HCT116 (cell line): ENCODE results near the gene RNF41. TPM values are rescaled to one million over a fixed set of nuclear protein-coding genes. Genes with fewer than 3 reads are reported as not detected.

Source experiments
- ATAC-seq: fragments of 200-7000 bp; cut with Tn5 transposase; 2 replicates; pipeline ENCODE4 v1.9.1; 2020; ENCODE audit warnings: mild to moderate bottlenecking, moderate library complexity
- BruUV-seq: library from RNA; stranded (reverse); fragments of 400-500 nt; replicated peaks from 2 replicates; lab custom pipeline; 2021; lab: Mats Ljungman, UMichigan
- CTCF ChIA-PET: fragments of 300-600 bp; sonication (Branson Sonifier 250); formaldehyde crosslinking; loops from one replicate; lab custom pipeline; 2021; ENCODE audit warnings: antibody characterized with exemption; lab: Charles Lee
- POLR2A ChIA-PET: fragments of 300-600, 350-600 bp; sonication (Branson Sonifier 250); formaldehyde crosslinking; loops from one replicate; lab custom pipeline; 2021; ENCODE audit warnings: antibody characterized with exemption; lab: Charles Lee
- RAD21 ChIA-PET, 2 experiments: fragments of 300-600 bp; sonication (Branson Sonifier 250); formaldehyde crosslinking; loops; one replicate each; lab custom pipeline; 2023; ENCODE audit warnings: low total read pairs in 2 of 2; ENCODE audit not compliant: uncharacterized antibody in 2 of 2, unreplicated experiment in 2 of 2, low non-redundant PET in 1 of 2; lab: Charles Lee
- DNase-seq: peaks from one replicate; pipeline ENCODE4 v3.0.0-alpha.2; 2010; ENCODE audit warnings: low read depth, low spot score
- H2AFZ ChIP-seq: fragments of 200-600 bp; shearing (Covaris generic), sonication (generic); 2 replicates; pipeline ENCODE4 v1.6.1; 2017; ENCODE audit warnings: low read depth, mixed run types, mixed read lengths, antibody characterized with exemption, low read length; ENCODE audit not compliant: poor library complexity, severe bottlenecking
- H3K27ac ChIP-seq: 2 replicates; pipeline ENCODE4 v1.5.1; 2012; ENCODE audit warnings: low read depth, low read length
- H3K27me3 ChIP-seq: fragments of 200-600 bp; sonication (generic); 2 replicates; pipeline ENCODE4 v1.6.1; 2016; ENCODE audit warnings: mixed run types, low read length, mixed read lengths; ENCODE audit not compliant: insufficient read depth
- H3K36me3 ChIP-seq, 2 experiments: fragments of 200-500 bp in 1 of 2; fragments of 200-600 bp in 1 of 2; sonication (Bioruptor generic) in 1 of 2; sonication (generic) in 1 of 2; 2 replicates each; pipeline versions ENCODE4 v1.5.1 to v1.6.1; 2014 to 2016; ENCODE audit warnings: low read length in 2 of 2, inconsistent platforms in 1 of 2, mixed read lengths in 1 of 2, mixed run types in 1 of 2; ENCODE audit not compliant: insufficient read depth in 2 of 2, control insufficient read depth in 1 of 2
- H3K4me1 ChIP-seq, 2 experiments: fragments of 200-600 bp in 1 of 2; sonication (generic) in 1 of 2; 2 replicates each; pipeline versions ENCODE4 v1.5.1 to v1.6.1; 2012 to 2017; ENCODE audit warnings: low read length in 2 of 2, inconsistent platforms in 1 of 2, mild to moderate bottlenecking in 1 of 2, mixed read lengths in 1 of 2, mixed run types in 1 of 2, moderate library complexity in 1 of 2; ENCODE audit not compliant: insufficient read depth in 2 of 2, control insufficient read depth in 1 of 2
- H3K4me2 ChIP-seq: fragments of 200-600 bp; sonication (generic); 2 replicates; pipeline ENCODE4 v1.6.1; 2017; ENCODE audit warnings: mixed run types, low read length, mixed read lengths
- H3K4me3 ChIP-seq, 2 experiments: fragments of 200-600 bp in 1 of 2; sonication (generic) in 1 of 2; replicated peaks in 1 of 2; 2 replicates each; pipeline ENCODE4 v1.5.1; 2011 to 2016; ENCODE audit warnings: low read length in 2 of 2, control low read depth in 1 of 2, low read depth in 1 of 2, mild to moderate bottlenecking in 1 of 2, mixed read lengths in 1 of 2, mixed run types in 1 of 2
- H3K79me2 ChIP-seq: fragments of 200-600 bp; sonication (generic); 2 replicates; pipeline ENCODE4 v1.6.1; 2017; ENCODE audit warnings: mild to moderate bottlenecking, mixed run types, low read length, moderate library complexity, mixed read lengths; ENCODE audit not compliant: insufficient read depth
- H3K9ac ChIP-seq: fragments of 200-600 bp; sonication (generic); 2 replicates; pipeline ENCODE4 v1.6.1; 2016; ENCODE audit warnings: low read length, mixed read lengths
- H3K9me2 ChIP-seq: fragments of 200-600 bp; sonication (generic), shearing (Covaris generic); 2 replicates; pipeline ENCODE4 v1.6.1; 2017; ENCODE audit warnings: mixed run types, mild to moderate bottlenecking, moderate library complexity; ENCODE audit not compliant: insufficient read depth
- H3K9me3 ChIP-seq, 2 experiments: fragments of 200-500 bp in 1 of 2; fragments of 200-600 bp in 1 of 2; sonication (Bioruptor generic) in 1 of 2; sonication (generic) in 1 of 2; 2 replicates each; pipeline ENCODE4 v1.6.1; 2014 to 2017; ENCODE audit warnings: low read length in 2 of 2, mixed read lengths in 2 of 2, inconsistent platforms in 1 of 2, low read depth in 1 of 2, mild to moderate bottlenecking in 1 of 2, mixed run types in 1 of 2, moderate library complexity in 1 of 2; ENCODE audit not compliant: control insufficient read depth in 1 of 2, insufficient read depth in 1 of 2
- H4K20me1 ChIP-seq: fragments of 200-600 bp; sonication (generic), shearing (Covaris generic); 2 replicates; pipeline ENCODE4 v1.6.1; 2017; ENCODE audit warnings: mixed run types, mild to moderate bottlenecking, moderate library complexity; ENCODE audit not compliant: insufficient read depth
- ATF3 ChIP-seq: IDR thresholded peaks from 2 replicates; pipeline ENCODE4 v1.6.1; 2012
- ELF1 ChIP-seq: IDR thresholded peaks from 2 replicates; pipeline ENCODE4 v1.6.1; 2012; ENCODE audit warnings: low read depth, borderline replicate concordance
- EZH2phosphoT487 ChIP-seq: fragments of 200-600 bp; IDR thresholded peaks from 2 replicates; pipeline ENCODE4 v1.6.1; 2018; ENCODE audit warnings: antibody characterized with exemption, borderline replicate concordance
- FOSL1 ChIP-seq: IDR thresholded peaks from 2 replicates; pipeline ENCODE4 v1.6.1; 2012; ENCODE audit warnings: low read depth
- JUND ChIP-seq: IDR thresholded peaks from 2 replicates; pipeline ENCODE4 v1.6.1; 2012
- RAD21 ChIP-seq: IDR thresholded peaks from 2 replicates; pipeline ENCODE4 v1.6.1; 2012; ENCODE audit warnings: low read depth, mild to moderate bottlenecking
- SIN3A ChIP-seq: IDR thresholded peaks from 2 replicates; pipeline ENCODE4 v1.6.1; 2012; ENCODE audit warnings: low read depth
- SRF ChIP-seq: IDR thresholded peaks from 2 replicates; pipeline ENCODE4 v1.6.1; 2012; ENCODE audit warnings: low read depth
- ZNF274 ChIP-seq: fragments of 200-500 bp; sonication (Bioruptor generic); IDR thresholded peaks from 2 replicates; pipeline ENCODE4 v1.6.1; 2014; ENCODE audit warnings: mild to moderate bottlenecking, low read depth, low read length, inconsistent platforms
- intact Hi-C: fragments of 100-400 bp; cut with micrococcal nuclease; formaldehyde crosslinking; loops from 2 replicates; pipeline ENCODE4 v1.10.0; 2022
- total RNA-seq: library from RNA; stranded (reverse); gene quantifications from one replicate; pipeline ENCODE4 v1.2.1, GENCODE V29; 2021; ENCODE audit not compliant: unreplicated experiment
- TF ChIP-seq, protein P1 (sequence below), 3 experiments: fragments of 200-600 bp in 1 of 3; sonication (generic) in 1 of 3; IDR thresholded peaks in 2 of 3; conservative IDR thresholded peaks in 1 of 3; 2 replicates each; pipeline ENCODE4 v1.5.1; 2012 to 2017; ENCODE audit warnings: low read depth in 2 of 3, low read length in 2 of 3, antibody characterized with exemption in 1 of 3, borderline replicate concordance in 1 of 3, control low read depth in 1 of 3, mild to moderate bottlenecking in 1 of 3, mixed read lengths in 1 of 3, mixed run types in 1 of 3, moderate library complexity in 1 of 3; ENCODE audit not compliant: insufficient read depth in 1 of 3

RNF41 gene
- total RNA-seq, 1 experiment from 2014 or later: 40.6 TPM

- TF ChIP-seq SRF (no peak), SIN3A (no peak), ZNF274 (no peak), RAD21 (no peak), ATF3 (no peak), EZH2phosphoT487 (no peak)
- TF ChIP-seq, protein P1, sequence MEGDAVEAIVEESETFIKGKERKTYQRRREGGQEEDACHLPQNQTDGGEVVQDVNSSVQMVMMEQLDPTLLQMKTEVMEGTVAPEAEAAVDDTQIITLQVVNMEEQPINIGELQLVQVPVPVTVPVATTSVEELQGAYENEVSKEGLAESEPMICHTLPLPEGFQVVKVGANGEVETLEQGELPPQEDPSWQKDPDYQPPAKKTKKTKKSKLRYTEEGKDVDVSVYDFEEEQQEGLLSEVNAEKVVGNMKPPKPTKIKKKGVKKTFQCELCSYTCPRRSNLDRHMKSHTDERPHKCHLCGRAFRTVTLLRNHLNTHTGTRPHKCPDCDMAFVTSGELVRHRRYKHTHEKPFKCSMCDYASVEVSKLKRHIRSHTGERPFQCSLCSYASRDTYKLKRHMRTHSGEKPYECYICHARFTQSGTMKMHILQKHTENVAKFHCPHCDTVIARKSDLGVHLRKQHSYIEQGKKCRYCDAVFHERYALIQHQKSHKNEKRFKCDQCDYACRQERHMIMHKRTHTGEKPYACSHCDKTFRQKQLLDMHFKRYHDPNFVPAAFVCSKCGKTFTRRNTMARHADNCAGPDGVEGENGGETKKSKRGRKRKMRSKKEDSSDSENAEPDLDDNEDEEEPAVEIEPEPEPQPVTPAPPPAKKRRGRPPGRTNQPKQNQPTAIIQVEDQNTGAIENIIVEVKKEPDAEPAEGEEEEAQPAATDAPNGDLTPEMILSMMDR (IDR thresholded peaks at IDR 0.05 in 2 of 3, conservative IDR thresholded peaks at IDR 0.05 in 1 of 3; ENCODE audit: borderline replicate concordance in 1 of 3, insufficient read depth in 1 of 3, low read depth in 2 of 3, low read length in 2 of 3): no peak
These were observed 9.4 kb downstream of the RNF41 start (continued) for GRCh38 chr12:56212361-56212760.

- H3K79me2 ChIP-seq: no peaks in the 10 kb centered on the region
- H4K20me1 ChIP-seq: no peaks in the 10 kb centered on the region
- no peak for DNase-seq
- BruUV-seq: no TSS peak
- no peaks in the 10 kb centered on the region for H3K27me3 ChIP-seq
- no peak overlapping the region for H3K27ac ChIP-seq
- no peak overlapping the region for H2AFZ ChIP-seq
- ATAC-seq: no peak
- POLR2A ChIA-PET: interaction anchor here (1.3 kb wide), 1 partner anchor 14 kb away, joined by 3 read pairs; the partner anchor contains the start of gene RNF41
- RAD21 ChIA-PET: interaction anchor here in 1 of 2 experiments (0.5 kb wide), 1 partner anchor 18 kb away, joined by 4 read pairs; no protein-coding TSS in a partner anchor
- no peak overlapping the region for H3K4me3 ChIP-seq
- H3K9me3 ChIP-seq: no peaks in the 10 kb centered on the region
- H3K9me2 ChIP-seq: no peaks in the 10 kb centered on the region
- H3K36me3 ChIP-seq: peaks cover 28 to 31% of the 10 kb centered on the region in 2 experiments
- intact Hi-C loops: loop anchor here (5.0 kb wide), 1 partner anchor 254 kb away; no protein-coding TSS in a partner anchor
- CTCF ChIA-PET: interaction anchor here (0.7 to 1.5 kb wide), 2 partner anchors 8 to 14 kb away, joined by 3 to 4 read pairs; partner anchors contain the start of gene RNF41
- no peak for TF ChIP-seq FOSL1
- TF ChIP-seq JUND: no peak
- no peak for TF ChIP-seq ELF1
- H3K4me2 ChIP-seq: no peak overlapping the region
- H3K4me1 ChIP-seq: peaks cover 0 to 6% of the 10 kb centered on the region in 2 experiments; a peak in 2 of 4 replicates
- H3K9ac ChIP-seq: no peak overlapping the region
These were observed 13.7 kb downstream of the RNF41 start for GRCh38 chr12:56208006-56208405.
